KG1 (cell line): ENCODE data around the gene LRRC7.

ENCODE experiments used
- DNase-seq: peaks from one replicate; lab custom pipeline; 2025; lab: John Stamatoyannopoulos, UW

The LRRC7 gene

DNA sequence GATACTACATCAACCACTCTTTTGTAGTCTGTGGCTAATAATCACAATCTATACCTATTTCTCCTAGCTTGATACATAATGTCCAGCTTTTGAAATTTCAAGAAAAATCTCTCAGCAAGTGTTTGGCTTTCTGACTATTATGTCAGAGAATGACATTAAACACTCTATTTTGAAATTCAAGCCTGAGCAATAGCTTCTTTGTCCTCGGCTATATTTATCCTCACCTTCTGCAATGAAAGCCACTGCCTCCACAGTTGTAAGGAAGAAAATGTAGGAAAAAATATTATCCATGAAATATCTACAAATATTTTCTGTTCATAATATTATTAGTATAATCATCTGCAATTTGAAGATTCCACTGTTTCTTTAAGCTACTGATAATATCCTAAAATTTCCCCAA, 22.1 kb downstream of the LRRC7 start:
- no peak for DNase-seq

DNA sequence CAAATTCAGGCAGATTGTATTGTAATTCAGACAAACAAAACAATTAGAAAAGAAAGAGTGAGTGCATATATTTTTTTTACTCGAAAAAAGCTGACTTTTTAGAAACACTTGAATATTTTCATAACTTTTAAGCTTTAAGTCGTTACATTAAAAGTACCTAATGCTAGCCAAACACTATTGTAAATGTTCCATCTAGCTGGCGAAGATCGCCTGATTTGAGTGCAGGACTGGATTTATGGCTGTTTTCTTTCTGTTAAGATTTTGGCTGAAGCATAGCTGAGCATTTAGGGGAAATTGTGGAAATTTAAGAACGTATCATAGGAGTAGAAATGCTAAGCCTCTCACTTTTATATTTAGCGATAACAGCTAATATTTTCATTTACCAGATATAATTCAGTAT, 24.6 kb downstream of the LRRC7 start:
- no peak for DNase-seq

DNA sequence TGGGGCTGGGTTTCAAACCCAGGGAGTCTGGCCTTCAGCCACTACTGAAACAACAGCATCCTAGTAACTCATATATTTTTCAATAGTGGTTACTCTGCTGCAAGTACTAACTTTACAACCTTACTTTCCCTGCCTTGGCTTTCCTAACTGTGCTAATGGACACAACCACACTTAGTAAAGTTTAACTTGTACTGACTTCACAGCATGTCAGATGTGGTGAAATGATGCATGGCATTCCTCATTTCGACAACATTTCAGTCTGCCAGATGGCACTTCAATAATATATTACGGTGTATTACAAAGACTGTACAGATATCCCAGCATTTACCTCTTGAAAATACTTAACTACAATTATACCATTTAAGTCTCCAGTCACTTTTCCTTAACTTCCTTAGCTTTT, 27.8 kb downstream of the LRRC7 start:
- DNase-seq, result no peak

DNA sequence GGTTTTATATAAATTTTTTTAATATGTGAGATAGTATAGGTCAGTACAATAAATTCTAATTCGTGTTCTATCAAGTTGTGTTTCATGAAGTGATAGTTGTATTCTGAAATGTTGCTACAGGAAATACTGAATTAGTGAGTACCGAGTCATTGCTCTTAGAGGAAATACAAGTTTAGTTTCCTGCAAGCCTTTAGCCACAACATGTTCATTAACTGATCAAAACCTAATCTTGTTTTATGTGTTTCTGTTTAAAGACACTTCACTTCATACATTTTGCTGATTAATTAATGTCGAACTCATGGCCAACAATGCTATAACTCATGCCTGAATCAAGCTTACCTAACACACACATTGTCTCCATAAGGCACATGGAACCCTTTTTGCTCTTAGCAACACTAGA, 43.6 kb downstream of the LRRC7 start:
- DNase-seq, result no peak

DNA sequence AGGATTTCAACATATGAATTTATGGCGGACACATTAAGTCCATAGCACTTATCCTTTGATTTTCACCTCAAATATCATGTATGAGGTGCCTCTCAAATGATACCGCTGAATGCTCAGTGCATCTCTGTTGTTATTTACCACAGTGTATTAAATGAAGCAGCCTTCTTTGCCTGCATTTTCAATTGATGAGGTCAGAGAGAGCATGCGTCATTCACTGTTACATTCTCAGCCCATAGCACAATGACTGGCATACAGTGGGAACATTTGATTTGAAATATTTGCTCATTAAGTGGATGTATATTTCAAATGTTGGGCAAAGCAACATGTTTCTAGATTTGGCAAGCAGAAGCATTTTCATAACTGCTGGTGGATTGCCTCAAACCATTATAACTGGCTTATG, 45.7 kb downstream of the LRRC7 start:
- no peak for DNase-seq

DNA sequence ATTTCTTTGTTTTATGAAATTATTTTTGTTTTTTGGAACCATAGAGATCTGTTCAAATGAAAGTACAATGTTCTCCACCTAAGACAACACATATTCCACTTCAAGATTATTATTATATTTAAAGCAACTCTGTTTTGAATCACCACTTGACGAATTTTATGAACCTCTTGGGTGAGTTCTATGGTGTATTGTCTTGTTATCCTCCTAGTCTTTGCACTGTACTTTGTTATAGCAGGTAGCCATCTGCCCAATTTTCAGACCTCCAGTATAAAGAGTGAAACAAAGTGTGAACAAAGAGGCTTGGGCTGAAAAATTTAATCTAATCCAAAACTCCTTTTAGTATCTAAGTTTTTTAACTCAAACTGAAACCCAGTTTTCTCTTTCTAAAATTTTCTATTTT, 71.0 kb downstream of the LRRC7 start:
- DNase-seq, result no peak

DNA sequence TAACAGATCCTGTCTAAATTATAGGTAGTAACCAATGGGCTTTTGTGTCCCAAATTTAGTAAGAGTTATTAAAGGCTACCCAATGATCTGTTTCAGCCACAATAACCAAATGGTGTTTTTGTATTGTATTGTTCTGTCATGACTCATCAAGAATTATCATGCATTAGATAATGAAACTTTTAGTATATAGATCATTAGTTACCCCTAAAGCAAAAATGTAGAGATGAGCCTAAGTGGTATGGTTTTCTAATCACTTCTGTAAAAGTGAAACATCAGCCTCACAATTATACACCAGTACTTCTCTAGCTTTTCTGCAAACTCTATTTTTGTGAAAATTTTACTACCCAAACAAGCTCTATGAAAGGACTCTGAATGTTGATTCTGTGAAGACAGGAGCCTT, 71.4 kb downstream of the LRRC7 start:
- DNase-seq, result no peak

DNA sequence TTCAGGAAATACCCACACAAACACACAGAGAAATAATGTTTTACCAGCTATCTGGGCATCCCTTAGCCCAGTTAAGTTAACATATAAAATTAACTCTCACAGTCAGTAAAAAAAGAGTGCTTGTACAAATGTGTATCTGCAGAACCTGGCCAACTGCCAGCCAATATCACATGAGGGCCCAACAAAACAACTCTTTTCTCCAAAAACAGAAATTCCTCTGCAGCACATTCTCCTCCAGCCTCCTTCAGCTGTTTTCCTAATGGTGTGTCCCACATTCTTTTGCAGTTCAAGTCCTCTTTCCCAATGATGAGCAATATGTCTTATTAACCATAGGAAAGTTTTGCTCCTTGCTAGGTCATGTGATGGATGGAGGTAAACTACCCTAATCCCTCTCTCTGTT, 75.5 kb downstream of the LRRC7 start:
- DNase-seq, result no peak

DNA sequence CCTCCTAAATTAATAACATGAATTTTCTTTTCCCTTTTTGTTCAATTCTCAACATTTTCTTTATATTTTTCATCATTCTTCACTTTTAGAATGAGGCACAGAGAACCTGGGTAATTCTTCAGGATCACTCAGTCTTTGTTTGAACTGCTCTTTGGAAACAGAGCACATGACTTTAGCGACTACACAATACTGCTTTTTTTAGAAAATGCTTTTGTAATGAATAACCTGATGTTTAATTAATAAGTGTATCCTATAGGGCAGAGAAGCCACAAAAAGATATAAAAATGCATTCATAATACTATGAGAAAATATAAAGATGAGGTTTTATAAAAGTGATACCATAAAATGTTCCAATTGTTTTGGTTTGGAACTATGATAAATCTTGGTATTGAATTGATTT, 77.8 kb downstream of the LRRC7 start:
- DNase-seq, result no peak

DNA sequence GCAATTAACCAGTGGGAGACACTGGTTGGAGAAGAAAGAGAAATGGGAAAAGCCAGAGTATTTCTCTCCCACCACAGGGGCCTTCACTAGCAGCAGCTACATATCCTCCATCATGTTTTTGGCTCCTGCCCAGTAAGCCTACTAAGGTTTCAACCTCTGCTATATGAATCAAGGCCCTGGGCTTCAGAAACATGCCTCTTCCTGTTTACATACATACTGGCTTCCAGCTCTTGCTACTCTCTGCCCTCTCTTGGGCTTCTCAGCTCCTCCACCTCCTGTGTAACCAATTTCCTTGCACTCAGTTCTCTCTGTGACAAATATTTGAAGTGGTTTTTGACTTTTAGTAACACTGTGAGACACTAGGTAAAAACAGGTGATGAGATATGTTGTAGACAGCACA, 80.8 kb downstream of the LRRC7 start:
- DNase-seq, result no peak

DNA sequence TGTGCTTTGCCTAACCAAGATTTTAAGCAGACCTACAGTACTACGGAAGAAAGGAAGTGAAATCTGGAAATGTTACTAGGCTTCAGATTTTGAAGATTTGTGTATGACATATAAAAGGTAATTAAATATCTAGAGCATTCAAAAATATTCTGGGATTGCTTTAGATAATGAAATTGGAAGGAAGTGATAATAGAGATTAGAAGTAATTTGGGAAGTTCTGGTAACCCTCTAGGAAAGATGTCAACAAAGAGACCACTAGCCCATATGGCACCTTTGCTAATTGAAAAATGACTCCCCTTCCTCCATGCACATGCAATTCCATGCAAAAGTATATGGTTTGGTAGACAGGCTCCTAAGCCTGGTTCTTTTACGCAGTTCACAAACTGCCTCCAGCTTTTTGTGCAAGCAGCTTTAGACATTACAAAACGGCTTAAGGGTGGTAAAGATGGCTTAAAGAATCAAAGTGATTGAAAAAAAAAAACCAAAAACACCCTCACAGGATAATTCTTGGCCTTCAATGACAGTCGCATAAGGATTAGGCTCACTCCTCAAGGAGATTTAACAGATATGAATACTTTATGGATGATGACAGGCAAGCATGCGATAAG, 81.8 kb downstream of the LRRC7 start:
- DNase-seq, result no peak

DNA sequence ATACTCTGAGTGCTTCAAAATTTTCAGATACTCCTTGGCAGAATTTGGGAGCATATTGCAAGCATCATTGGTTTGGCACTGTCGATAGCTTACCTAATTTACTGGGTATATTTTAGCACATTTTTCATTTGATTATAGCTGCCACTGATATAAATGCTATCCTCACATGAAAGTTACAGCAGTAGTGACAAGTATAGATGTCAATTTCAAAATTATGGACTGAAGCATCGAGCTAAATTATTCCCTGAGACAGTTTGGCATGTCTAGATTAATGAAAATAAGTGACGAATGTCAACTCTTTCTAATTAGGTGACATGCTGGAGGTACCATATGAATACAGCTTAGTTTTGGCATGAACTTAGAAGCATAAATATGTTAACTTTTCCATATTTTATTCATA, 83.1 kb downstream of the LRRC7 start:
- DNase-seq, result no peak

DNA sequence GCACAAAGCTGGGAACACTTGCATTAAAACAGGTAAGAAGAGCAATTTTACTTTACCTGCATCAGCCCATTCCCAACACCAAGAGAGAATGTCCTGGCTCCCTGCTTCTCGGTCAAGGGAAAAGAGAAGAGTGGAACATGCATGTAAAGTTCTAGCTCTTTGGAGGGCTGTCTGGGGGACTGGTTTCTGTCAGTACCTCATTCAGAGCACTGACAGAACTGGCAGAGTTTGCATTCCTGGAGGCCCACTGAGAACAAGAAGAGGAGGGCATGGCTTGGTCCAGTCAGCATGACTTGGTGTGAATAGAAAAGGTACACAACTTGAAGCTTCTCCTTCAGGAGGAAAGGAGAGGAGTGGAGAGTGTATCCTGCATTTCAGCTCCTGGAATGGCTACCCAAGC, 83.9 kb downstream of the LRRC7 start:
- DNase-seq, result no peak

DNA sequence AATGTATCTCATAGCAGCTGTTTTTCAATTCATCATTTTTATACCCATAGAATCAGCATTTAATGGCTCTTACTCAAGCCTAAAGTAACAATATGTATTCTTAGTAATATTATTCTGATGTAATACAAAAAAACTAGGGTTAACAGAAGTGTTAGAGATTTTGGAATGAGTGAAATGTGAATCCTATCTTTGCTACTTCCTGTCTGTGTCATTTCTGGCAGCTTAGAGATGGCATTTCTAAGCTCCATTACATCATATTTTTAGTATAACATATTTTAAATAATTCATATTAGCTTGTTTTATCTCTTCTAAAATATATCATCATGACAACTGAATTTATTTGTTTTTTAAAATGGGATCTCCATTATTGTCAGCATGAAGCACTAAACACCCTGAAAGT, 90.2 kb downstream of the LRRC7 start:
- no peak for DNase-seq

DNA sequence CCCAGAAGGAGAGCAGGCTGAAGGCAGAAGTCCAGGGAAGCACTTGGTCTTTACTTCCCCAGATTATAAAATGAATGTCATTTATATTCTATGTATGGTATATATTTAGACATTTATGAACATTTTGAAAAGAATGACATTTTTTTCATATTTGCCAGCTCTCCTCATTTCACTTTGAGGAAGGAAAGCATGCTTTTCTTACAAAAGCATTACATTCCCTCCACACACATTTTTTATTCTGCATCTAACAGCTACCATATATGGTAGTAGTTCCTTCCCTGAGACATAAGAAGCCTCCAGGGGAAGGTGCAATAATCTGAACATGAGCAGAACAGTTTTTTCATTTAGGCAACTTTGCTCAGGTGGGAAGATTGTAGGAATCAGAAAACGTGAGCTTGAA, 94.0 kb downstream of the LRRC7 start:
- DNase-seq, result no peak

DNA sequence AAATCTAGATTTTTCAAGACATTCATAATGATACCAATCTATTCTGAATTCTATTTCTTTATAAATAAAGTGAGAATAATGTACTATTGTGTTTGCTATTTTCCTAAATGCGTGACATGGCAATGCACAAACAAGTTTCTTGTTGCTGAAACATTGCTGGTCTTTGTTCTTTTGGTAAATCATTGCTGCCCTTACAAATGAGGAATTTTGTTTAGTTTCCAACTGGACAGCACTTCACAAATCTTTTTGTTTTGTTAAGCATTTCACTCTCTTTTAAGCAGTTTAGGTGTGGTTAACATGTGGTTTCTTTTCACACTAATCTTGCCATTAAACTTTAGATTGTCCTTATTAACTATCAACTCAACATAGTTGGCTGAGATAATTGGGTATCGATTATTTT, 94.6 kb downstream of the LRRC7 start:
- no peak for DNase-seq

DNA sequence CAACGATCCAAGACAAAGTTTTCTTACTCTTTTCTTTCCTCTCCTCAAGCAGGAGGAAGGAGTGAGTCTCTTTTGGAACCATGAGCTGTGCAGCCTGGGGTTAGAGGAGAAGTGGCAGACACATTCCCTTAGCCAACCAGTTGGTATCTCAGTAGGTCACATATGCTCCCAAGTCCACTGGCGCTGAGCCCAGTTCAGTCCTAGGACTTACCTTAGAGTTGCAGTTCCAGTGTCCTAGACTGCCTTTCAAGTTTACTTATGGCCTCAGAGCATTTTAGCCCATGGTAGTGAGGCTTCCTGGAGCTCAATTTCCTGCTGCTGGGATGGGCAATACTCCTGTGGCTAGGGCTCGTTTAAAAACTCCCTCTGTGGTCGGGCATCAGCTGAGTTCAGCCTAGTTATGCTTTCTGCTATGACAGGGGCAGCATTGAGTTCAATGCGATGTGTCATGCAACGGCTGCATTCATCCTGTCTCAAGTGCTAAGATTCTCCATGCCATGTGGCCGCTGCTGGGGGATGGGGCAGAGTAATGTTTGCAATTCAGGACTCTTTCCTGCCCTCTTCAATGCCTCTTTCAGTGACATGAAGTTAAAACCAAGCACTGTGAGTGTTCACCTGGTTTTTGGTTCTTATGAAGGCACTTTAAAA, 103.8 kb downstream of the LRRC7 start:
- no peak for DNase-seq

DNA sequence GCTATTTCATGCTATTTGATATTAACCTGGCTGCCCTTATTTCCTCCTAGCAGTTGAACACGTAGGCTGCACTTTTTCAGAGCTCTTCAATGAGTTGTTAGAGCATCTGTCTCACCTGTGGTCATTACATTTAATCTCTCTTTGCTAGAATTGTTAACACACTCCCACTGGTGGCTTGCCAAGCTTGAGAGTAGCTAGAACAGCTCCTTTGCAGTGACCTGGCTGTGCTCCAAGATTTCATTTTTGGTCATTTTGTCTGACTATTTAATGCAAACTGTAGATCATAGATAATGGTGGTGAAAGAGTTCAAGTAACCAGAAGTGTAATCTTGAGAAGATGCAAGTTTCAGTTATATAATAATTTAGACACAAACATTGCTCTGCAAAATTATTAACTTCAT, 105.6 kb downstream of the LRRC7 start:
- DNase-seq, result no peak

DNA sequence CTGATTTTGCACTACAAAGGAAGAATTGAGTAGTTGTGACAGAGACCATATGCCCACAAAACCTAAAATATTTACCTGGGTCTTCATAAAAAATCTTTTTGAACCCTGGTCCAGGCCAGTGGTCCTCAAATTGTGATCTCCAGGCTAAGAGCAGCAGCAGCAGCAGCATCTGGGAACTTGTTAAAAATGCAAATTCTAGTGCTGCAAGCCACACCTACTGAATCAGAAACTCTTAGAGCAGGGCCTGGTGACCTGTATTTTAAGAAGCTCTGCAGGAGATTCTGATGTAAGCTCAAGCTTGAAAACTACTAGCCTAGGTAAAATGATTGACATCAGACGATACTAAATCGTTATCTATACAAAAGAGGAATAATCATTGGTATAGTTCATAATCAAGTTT, 112.2 kb downstream of the LRRC7 start:
- no peak for DNase-seq

DNA sequence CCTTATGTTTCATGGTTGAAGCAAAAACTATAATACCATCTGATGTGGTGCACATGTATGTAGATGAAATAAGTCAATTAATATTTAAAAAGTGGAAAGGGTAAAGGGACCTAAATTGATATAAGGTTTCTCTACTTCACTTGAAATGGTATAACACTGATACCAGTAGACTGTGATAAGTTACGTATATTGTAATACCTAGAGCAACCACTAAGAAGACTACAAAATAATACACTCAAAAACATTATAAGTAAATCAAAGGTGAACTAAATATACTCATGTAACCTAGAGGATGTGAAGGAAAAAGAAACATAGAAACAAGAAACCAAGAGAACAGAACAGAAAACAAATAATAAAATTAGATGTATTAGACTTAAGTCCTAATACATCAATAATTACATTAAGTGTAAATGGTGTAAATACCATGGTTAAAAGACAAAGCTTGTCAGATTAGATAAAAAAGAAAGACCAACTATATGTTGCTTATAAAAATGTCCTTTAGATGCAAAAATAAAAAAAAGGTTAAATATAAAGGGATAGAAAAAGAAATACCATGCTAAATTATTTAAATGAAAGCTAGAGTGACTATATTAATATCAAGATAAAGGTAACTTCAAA, 118.8 kb downstream of the LRRC7 start:
- no peak for DNase-seq

DNA sequence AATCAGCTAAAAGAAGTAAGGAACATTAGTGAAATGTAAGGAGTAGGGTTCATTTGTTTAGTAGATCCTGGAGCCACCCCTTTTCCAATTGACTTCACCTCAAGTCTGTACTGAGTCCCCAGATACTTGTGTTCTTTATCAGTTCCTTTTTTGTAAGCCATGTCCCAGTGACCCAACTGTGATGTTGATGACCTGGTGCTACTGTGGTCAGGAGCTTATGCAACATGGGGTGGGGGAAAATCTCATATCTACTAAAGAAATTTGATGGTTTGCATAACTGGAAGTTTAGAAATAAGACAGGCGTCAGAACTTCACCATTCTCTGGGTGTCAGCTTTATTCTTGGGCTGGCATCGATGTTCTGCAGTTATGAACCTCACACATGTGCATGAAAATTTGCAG, 120.5 kb downstream of the LRRC7 start:
- no peak for DNase-seq

DNA sequence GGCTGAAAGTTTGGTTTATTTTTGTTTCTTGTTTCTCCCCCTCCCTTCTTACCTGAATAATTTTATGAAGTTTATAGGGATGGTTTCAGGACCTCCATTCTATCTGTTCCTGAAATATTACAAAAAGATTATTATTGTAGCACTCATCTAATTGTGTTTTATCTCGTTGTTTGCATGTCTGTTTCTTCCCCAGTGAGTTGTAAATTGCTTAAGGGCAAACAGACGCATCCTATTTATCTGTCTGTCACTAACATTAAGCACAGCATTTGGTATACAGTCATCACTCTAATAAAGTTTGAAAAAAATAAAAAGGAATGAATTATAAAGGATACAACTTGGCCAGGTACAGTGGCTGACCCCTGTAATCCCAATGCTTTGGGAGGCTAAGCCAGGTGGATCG, 123.5 kb downstream of the LRRC7 start:
- DNase-seq, result no peak

DNA sequence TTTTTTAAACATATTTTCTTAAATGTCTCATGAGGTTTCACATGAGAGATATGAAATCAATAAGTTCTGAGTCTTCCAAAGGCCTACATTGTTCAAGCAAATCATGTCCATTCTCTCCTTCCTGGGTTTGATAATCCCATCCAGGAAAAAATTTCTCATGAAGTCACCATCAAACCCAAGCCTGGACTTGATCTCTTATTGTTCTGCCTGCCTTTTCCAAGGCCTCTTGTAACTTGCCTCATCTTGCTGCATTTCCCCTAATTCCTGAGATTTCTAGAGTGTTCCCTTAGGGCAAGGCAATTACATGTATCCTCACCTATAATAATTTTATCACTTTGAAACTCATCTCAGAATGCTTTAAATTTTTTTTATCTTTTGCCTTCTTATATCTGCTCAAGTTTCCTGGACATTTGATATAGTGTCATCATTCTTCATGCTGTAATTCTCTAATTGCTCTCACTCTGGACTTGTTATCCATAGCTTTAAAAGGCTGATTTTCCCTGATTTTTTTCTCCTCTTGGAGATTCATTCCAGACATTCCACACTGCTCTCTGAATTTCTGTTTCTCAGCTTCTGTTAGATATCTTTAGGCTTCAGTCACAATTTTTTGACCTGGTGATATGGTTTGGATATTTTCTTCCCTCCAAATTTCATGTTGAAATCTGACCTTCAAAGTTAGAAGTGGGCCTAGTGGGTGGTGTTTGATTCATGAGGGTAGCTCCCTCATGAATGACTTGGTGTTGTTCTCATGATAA, 126.4 kb downstream of the LRRC7 start:
- no peak for DNase-seq
